Measurements from ENCODE around the gene CPNE7. TPM values are rescaled to one million over a fixed set of nuclear protein-coding genes. Genes with fewer than 3 reads are reported as not detected.

The CPNE7 gene
- total and polyA plus RNA-seq, 2 donors: 9.6 to 12.8 TPM

- no peak for DNase-seq (ENCODE audit: low read depth in 6 of 9, low spot score in 9 of 9)
- 98% methylated on average over 16 of the region's 16 CpGs for WGBS
- peaks cover 54 to 63% of the 10 kb centered on the region in 2 donors for H3K36me3 ChIP-seq (ENCODE audit: control insufficient read depth in 2 of 2, insufficient read depth in 2 of 2, low read length in 1 of 2)
- H3K4me3 ChIP-seq (ENCODE audit: low read length in 2 of 2): no peak overlapping the region
- peaks cover 0 to 21% of the 10 kb centered on the region in 2 donors for H3K4me1 ChIP-seq (ENCODE audit: control insufficient read depth in 2 of 2, insufficient read depth in 2 of 2, low read length in 2 of 2)
- H3K9me3 ChIP-seq (ENCODE audit: control insufficient read depth in 2 of 2, insufficient read depth in 1 of 2, low read length in 1 of 2): peaks cover 0 to 4% of the 10 kb centered on the region in 2 donors
- no peaks in the 10 kb centered on the region for H3K27me3 ChIP-seq (ENCODE audit: control insufficient read depth in 2 of 2, insufficient read depth in 1 of 2, low read length in 1 of 2)
- H3K27ac ChIP-seq (ENCODE audit: low read depth in 1 of 2, low read length in 1 of 2): no peak overlapping the region
Measured at GRCh38 chr16:89555265-89555664, 20.3 kb upstream of the CPNE7 start.

- Histone ChIP-seq H3K27ac (ENCODE audit: low read depth in 1 of 2, low read length in 1 of 2) (no peak overlapping the region), H3K9me3 (ENCODE audit: control insufficient read depth in 2 of 2, insufficient read depth in 1 of 2, low read length in 1 of 2) (peaks cover 0 to 4% of the 10 kb centered on the region in 2 donors), H3K4me1 (ENCODE audit: control insufficient read depth in 2 of 2, insufficient read depth in 2 of 2, low read length in 2 of 2) (peaks cover 0 to 21% of the 10 kb centered on the region in 2 donors), H3K4me3 (ENCODE audit: low read length in 2 of 2) (no peak overlapping the region), H3K27me3 (ENCODE audit: control insufficient read depth in 2 of 2, insufficient read depth in 1 of 2, low read length in 1 of 2) (no peaks in the 10 kb centered on the region), H3K36me3 (ENCODE audit: control insufficient read depth in 2 of 2, insufficient read depth in 2 of 2, low read length in 1 of 2) (peaks cover 49 to 58% of the 10 kb centered on the region in 2 donors)
- 97% methylated on average over 13 of the region's 13 CpGs for WGBS
- no peak for DNase-seq (ENCODE audit: low read depth in 6 of 9, low spot score in 9 of 9)
Measured at GRCh38 chr16:89555780-89556179, 19.8 kb upstream of the CPNE7 start.

DNA sequence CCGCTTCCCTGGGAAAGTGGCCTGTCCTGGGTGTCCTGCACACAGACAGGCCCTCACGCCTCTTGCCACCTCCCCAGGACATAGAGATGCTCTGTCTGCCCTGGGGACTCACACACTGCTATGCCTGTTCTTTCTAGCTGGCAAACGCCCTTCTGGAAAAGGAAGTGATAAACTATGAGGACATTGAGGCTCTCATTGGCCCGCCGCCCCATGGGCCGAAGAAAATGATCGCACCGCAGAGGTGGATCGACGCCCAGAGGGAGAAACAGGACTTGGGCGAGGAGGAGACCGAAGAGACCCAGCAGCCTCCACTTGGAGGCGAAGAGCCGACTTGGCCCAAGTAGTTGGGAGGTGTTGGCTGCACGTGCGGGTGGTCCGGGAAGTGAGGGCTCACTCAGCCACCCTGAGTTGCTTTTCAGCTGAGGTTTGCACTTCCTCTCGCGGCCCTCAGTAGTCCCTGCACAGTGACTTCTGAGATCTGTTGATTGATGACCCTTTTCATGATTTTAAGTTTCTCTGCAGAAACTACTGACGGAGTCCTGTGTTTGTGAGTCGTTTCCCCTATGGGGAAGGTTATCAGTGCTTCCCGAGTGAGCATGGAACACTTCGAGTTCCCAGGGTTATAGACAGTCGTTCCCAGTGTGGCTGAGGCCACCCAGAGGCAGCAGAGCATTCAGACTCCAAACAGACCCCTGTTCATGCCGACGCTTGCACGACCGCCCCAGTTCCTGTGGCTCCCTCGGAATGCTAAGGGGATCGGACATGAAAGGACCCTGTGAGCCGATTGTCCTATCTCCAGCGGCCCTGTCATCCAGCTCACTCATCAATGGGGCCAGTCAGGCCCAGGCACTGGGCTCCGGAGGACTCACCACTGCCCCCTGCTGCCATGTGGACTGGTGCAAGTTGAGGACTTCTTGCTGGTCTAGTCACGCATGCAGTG is 18.5 kb upstream of the CPNE7 start:
- Histone ChIP-seq H3K4me1 (ENCODE audit: control insufficient read depth in 2 of 2, insufficient read depth in 2 of 2, low read length in 2 of 2) (peaks cover 9 to 30% of the 10 kb centered on the region in 2 donors), H3K9me3 (ENCODE audit: control insufficient read depth in 2 of 2, insufficient read depth in 1 of 2, low read length in 1 of 2) (peaks cover 0 to 4% of the 10 kb centered on the region in 2 donors), H3K27me3 (ENCODE audit: control insufficient read depth in 2 of 2, insufficient read depth in 1 of 2, low read length in 1 of 2) (no peaks in the 10 kb centered on the region), H3K36me3 (ENCODE audit: control insufficient read depth in 2 of 2, insufficient read depth in 2 of 2, low read length in 1 of 2) (peaks cover 48 to 57% of the 10 kb centered on the region in 2 donors), H3K4me3 (ENCODE audit: low read length in 2 of 2) (no peak overlapping the region), H3K27ac (ENCODE audit: low read depth in 1 of 2, low read length in 1 of 2) (peak overlapping the region in 1 of 2 donors; percentile 59)
- WGBS: 63% methylated on average over 34 of the region's 34 CpGs
- DNase-seq (ENCODE audit: low read depth in 6 of 9, low spot score in 9 of 9): peak in 7 of 9 donors; percentile 52 to 82 (median 66)

DNA sequence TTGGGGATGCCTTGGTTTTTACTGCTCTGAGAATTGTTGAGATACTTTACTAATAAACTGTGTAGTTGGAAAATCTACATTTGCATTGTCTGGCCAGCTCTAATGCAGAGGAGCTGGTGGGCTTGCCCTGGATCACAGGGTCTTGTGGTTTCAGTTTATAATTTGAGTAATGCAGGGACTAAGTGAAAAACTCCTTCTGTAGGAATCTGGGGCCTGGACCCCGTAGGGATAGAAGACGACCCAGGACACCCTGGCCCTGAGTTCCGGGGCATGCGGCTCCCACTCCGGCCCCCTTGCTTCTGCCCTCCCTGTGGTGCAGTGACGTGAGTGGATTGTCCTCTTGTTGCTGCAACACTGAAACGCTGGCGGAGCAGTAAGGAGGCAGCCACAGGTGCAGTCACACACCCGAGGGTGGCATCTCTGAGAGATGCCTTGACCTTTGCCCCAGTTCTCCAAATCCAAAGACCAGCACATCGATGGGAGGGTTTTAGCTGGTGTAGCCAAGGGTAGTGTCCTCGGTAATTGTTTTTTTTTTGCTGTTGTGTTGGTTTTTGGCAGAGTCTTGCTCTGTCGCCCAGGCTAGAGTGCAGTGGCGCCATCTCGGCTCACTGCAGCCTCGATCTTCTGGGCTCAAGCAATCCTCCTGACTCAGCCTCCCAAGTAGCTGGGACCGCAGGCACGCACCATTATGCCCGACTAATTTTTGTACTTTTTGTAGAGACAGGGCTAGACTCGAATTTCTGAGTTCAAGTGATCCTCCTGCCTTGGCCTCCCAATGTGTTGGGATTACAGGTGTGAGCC is 17.7 kb upstream of the CPNE7 start:
- Histone ChIP-seq H3K9me3 (ENCODE audit: control insufficient read depth in 2 of 2, insufficient read depth in 1 of 2, low read length in 1 of 2) (peaks cover 0 to 4% of the 10 kb centered on the region in 2 donors), H3K27ac (ENCODE audit: low read depth in 1 of 2, low read length in 1 of 2) (no peak overlapping the region)
- 94% methylated on average over 19 of the region's 19 CpGs for WGBS

GRCh38 chr16:89560378-89561141 is 15.0 kb upstream of the CPNE7 start, which contains the start of gene RPL13:
Gene RPL13 (plus strand): TSS chr16:89560682. CDS start chr16:89560960, 278 bp downstream.
- WGBS: under 1% methylated on average over 87 of the region's 87 CpGs
- H3K27me3 ChIP-seq (ENCODE audit: control insufficient read depth in 2 of 2, insufficient read depth in 1 of 2, low read length in 1 of 2): peaks cover 0 to 4% of the 10 kb centered on the region in 2 donors
- DNase-seq (ENCODE audit: low read depth in 6 of 9, low spot score in 9 of 9): peak; percentile 83 to 98 (median 91)
- H3K4me1 ChIP-seq (ENCODE audit: control insufficient read depth in 2 of 2, insufficient read depth in 2 of 2, low read length in 2 of 2): peaks cover 19 to 63% of the 10 kb centered on the region in 2 donors
- H3K27ac ChIP-seq (ENCODE audit: low read depth in 1 of 2, low read length in 1 of 2): peak within 1 kb of the TSS; percentile 96 to 100
- peak within 1 kb of the TSS; percentile 89 to 96 for H3K4me3 ChIP-seq (ENCODE audit: low read length in 2 of 2)
- H3K9me3 ChIP-seq (ENCODE audit: control insufficient read depth in 2 of 2, insufficient read depth in 1 of 2, low read length in 1 of 2): peaks cover 0 to 7% of the 10 kb centered on the region in 2 donors
- H3K36me3 ChIP-seq (ENCODE audit: control insufficient read depth in 2 of 2, insufficient read depth in 2 of 2, low read length in 1 of 2): peaks cover 51 to 58% of the 10 kb centered on the region in 2 donors

More for the DNA sequence above, 17.7 kb upstream of the CPNE7 start:
- H3K36me3 ChIP-seq (ENCODE audit: control insufficient read depth in 2 of 2, insufficient read depth in 2 of 2, low read length in 1 of 2): peaks cover 48 to 57% of the 10 kb centered on the region in 2 donors
- H3K4me3 ChIP-seq (ENCODE audit: low read length in 2 of 2): no peak overlapping the region
- DNase-seq (ENCODE audit: low read depth in 6 of 9, low spot score in 9 of 9): no peak
- H3K27me3 ChIP-seq (ENCODE audit: control insufficient read depth in 2 of 2, insufficient read depth in 1 of 2, low read length in 1 of 2): peaks cover 0 to 2% of the 10 kb centered on the region in 2 donors
- peaks cover 11 to 37% of the 10 kb centered on the region in 2 donors for H3K4me1 ChIP-seq (ENCODE audit: control insufficient read depth in 2 of 2, insufficient read depth in 2 of 2, low read length in 2 of 2)

DNA sequence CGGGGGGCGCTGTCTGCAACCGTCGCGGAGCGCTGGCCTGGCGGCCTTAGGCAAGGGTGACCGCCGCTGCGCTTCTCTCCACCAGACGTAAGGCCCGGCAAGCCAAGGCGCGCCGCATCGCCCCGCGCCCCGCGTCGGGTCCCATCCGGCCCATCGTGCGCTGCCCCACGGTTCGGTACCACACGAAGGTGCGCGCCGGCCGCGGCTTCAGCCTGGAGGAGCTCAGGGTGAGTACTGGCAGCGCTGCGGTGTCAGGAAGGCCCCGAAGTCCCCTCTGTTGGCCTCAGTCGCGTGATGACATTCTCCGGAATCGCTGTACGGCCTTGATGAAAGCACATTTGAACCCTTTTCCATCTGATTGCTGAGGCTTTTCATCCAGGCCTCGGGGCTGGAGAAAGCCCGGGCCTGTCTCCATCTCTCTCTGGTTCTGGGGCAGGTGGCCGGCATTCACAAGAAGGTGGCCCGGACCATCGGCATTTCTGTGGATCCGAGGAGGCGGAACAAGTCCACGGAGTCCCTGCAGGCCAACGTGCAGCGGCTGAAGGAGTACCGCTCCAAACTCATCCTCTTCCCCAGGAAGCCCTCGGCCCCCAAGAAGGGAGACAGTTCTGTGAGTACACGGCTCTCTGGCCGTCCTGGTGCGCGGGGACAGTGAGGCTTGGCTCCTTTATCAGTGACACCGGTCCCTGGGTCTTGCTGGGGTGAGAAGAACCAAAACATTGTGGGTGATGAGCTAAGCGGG is 14.2 kb upstream of the CPNE7 start:
- Histone ChIP-seq H3K4me1 (ENCODE audit: control insufficient read depth in 2 of 2, insufficient read depth in 2 of 2, low read length in 2 of 2) (peaks cover 25 to 70% of the 10 kb centered on the region in 2 donors), H3K9me3 (ENCODE audit: control insufficient read depth in 2 of 2, insufficient read depth in 1 of 2, low read length in 1 of 2) (peaks cover 0 to 10% of the 10 kb centered on the region in 2 donors), H3K4me3 (ENCODE audit: low read length in 2 of 2) (peak overlapping the region; percentile 89 to 96), H3K27ac (ENCODE audit: low read depth in 1 of 2, low read length in 1 of 2) (peak overlapping the region; percentile 36 to 92), H3K36me3 (ENCODE audit: control insufficient read depth in 2 of 2, insufficient read depth in 2 of 2, low read length in 1 of 2) (peaks cover 43 to 53% of the 10 kb centered on the region in 2 donors), H3K27me3 (ENCODE audit: control insufficient read depth in 2 of 2, insufficient read depth in 1 of 2, low read length in 1 of 2) (peaks cover 0 to 10% of the 10 kb centered on the region in 2 donors)
- peak in 1 of 9 donors; percentile 50 for DNase-seq (ENCODE audit: low read depth in 6 of 9, low spot score in 9 of 9)
- WGBS: 8% methylated on average over 58 of the region's 58 CpGs

GRCh38 chr16:89561884-89562599 is 13.5 kb upstream of the CPNE7 start:
- WGBS: 87% methylated on average over 23 of the region's 23 CpGs

More at GRCh38 chr16:89561884-89562599, 13.5 kb upstream of the CPNE7 start:
- Histone ChIP-seq H3K27me3 (ENCODE audit: control insufficient read depth in 2 of 2, insufficient read depth in 1 of 2, low read length in 1 of 2) (peaks cover 0 to 10% of the 10 kb centered on the region in 2 donors), H3K9me3 (ENCODE audit: control insufficient read depth in 2 of 2, insufficient read depth in 1 of 2, low read length in 1 of 2) (peaks cover 0 to 6% of the 10 kb centered on the region in 2 donors), H3K4me1 (ENCODE audit: control insufficient read depth in 2 of 2, insufficient read depth in 2 of 2, low read length in 2 of 2) (peaks cover 25 to 65% of the 10 kb centered on the region in 2 donors), H3K4me3 (ENCODE audit: low read length in 2 of 2) (peak overlapping the region; percentile 89 to 96), H3K27ac (ENCODE audit: low read depth in 1 of 2, low read length in 1 of 2) (no peak overlapping the region), H3K36me3 (ENCODE audit: control insufficient read depth in 2 of 2, insufficient read depth in 2 of 2, low read length in 1 of 2) (peaks cover 41 to 45% of the 10 kb centered on the region in 2 donors)
- DNase-seq (ENCODE audit: low read depth in 6 of 9, low spot score in 9 of 9): no peak
